ENCODE data around the gene VAT1L.
"Not testable (repeated sequence)": the region's sequence is repeated elsewhere in the genome, so short reads cannot be mapped to it uniquely, and the experiment has no call there.

The VAT1L gene

DNA sequence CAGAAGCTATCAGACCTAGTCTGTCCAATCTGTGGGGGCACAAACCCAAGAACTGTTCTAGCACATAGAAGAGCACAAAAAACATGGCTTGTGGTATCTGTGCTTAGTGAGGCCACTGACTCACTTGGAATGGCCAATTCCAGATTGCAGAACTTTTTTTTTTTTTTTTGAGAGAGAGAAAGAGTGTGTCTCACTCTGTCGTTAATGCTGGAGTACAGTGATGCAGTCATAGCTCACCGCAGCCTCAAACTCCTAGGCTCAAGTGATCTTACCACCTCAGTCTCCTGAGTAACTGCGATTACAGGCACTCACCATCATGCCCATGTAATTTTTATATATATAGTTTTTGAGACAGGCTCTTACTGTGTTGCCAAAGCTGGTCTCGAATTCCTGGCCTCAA lies 156.8 kb downstream of the VAT1L start:
- Histone ChIP-seq H3K27me3 (ENCODE audit: insufficient read depth, poor library complexity, severe bottlenecking) (peaks cover 7% of the 10 kb centered on the region), H3K36me3 (ENCODE audit: low read depth) (no peaks in the 10 kb centered on the region), H3K9me3 (ENCODE audit: severe bottlenecking) (no peaks in the 10 kb centered on the region), H3K4me1 (ENCODE audit: insufficient read depth, poor library complexity, severe bottlenecking) (no peaks in the 10 kb centered on the region), H3K27ac (ENCODE audit: poor library complexity, severe bottlenecking) (no peak overlapping the region), H3K4me3 (ENCODE audit: severe bottlenecking) (no peak overlapping the region)
- DNase-seq (ENCODE audit: low spot score), result no peak
- TF ChIP-seq, protein P1, sequence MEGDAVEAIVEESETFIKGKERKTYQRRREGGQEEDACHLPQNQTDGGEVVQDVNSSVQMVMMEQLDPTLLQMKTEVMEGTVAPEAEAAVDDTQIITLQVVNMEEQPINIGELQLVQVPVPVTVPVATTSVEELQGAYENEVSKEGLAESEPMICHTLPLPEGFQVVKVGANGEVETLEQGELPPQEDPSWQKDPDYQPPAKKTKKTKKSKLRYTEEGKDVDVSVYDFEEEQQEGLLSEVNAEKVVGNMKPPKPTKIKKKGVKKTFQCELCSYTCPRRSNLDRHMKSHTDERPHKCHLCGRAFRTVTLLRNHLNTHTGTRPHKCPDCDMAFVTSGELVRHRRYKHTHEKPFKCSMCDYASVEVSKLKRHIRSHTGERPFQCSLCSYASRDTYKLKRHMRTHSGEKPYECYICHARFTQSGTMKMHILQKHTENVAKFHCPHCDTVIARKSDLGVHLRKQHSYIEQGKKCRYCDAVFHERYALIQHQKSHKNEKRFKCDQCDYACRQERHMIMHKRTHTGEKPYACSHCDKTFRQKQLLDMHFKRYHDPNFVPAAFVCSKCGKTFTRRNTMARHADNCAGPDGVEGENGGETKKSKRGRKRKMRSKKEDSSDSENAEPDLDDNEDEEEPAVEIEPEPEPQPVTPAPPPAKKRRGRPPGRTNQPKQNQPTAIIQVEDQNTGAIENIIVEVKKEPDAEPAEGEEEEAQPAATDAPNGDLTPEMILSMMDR (IDR thresholded peaks at IDR 0.05; ENCODE audit: poor library complexity, severe bottlenecking), result no peak
- ATAC-seq (ENCODE audit: low read depth), result no peak

DNA sequence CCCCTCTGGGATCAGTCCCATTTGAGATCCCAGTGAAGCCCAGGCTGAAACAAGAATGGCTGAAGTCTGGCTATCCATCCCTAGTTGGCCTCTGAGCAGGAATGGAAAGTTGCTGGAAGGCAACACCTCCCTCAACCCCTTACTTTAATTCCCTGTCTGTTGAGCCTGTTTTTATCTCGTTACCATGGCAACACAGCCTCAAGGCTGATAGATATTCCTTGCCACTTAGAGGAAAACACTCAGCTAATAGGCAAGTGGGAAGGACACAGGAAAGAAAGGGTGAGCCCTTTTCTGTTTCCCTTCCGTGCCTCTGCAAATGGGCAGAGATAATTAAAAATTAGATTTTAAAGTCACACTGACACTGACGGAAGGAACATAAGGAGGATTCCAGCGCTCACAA lies 158.5 kb downstream of the VAT1L start:
- Histone ChIP-seq H3K27me3 (ENCODE audit: insufficient read depth, poor library complexity, severe bottlenecking) (peaks cover 7% of the 10 kb centered on the region), H3K4me3 (ENCODE audit: severe bottlenecking) (no peak overlapping the region), H3K27ac (ENCODE audit: poor library complexity, severe bottlenecking) (no peak overlapping the region), H3K4me1 (ENCODE audit: insufficient read depth, poor library complexity, severe bottlenecking) (no peaks in the 10 kb centered on the region), H3K9me3 (ENCODE audit: severe bottlenecking) (no peaks in the 10 kb centered on the region), H3K36me3 (ENCODE audit: low read depth) (no peaks in the 10 kb centered on the region)
- no peak for DNase-seq (ENCODE audit: low spot score)
- ATAC-seq (ENCODE audit: low read depth), result no peak; the same call in 2 of the 3 replicates
- TF ChIP-seq, protein P1 (IDR thresholded peaks at IDR 0.05; ENCODE audit: poor library complexity, severe bottlenecking), result no peak

DNA sequence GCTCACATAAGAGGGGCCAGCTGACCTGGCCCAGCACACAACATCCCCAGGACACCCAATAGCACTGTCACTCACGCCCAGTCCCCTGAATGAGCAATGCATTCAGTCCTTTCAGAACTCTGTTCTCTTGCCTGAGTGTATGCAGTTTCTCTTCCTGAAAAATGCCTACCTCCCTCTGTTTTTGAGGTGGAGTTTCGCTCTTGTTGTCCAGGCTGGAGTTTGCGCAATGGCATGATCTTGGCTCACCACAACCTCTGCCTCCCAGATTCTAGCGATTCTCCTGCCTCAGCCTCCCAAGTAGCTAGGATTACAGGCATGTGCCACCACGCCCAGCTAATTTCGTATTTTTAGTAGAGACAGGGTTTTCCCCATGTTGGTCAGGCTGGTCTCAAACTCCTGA lies 159.2 kb downstream of the VAT1L start:
- H3K4me1 ChIP-seq (ENCODE audit: insufficient read depth, poor library complexity, severe bottlenecking); H3K27me3 ChIP-seq (ENCODE audit: insufficient read depth, poor library complexity, severe bottlenecking); ATAC-seq (ENCODE audit: low read depth); H3K36me3 ChIP-seq (ENCODE audit: low read depth); H3K27ac ChIP-seq (ENCODE audit: poor library complexity, severe bottlenecking); DNase-seq (ENCODE audit: low spot score); H3K4me3 ChIP-seq (ENCODE audit: severe bottlenecking); H3K9me3 ChIP-seq (ENCODE audit: severe bottlenecking): not testable (repeated sequence)

DNA sequence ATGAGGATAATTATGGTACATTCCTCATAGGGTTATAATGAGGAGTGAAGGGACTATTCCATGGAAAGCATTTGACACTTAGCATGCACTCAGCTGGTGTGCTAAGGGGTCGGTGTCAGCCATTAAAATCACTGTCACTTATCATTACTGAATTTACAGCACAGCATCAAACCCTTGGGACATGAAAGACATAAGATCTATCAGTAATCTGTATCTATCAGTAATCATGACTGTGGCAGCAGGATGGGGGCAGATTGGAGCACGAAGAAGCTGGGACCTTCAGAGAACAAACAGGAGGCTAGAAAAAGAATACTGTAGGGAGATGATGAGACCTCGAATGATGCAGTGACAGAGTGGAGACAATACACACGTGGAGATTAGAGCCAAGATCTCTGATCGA lies 160.5 kb downstream of the VAT1L start:
- Histone ChIP-seq H3K27ac (ENCODE audit: poor library complexity, severe bottlenecking) (no peak overlapping the region), H3K36me3 (ENCODE audit: low read depth) (no peaks in the 10 kb centered on the region), H3K27me3 (ENCODE audit: insufficient read depth, poor library complexity, severe bottlenecking) (peaks cover 7% of the 10 kb centered on the region), H3K4me1 (ENCODE audit: insufficient read depth, poor library complexity, severe bottlenecking) (no peaks in the 10 kb centered on the region), H3K4me3 (ENCODE audit: severe bottlenecking) (no peak overlapping the region), H3K9me3 (ENCODE audit: severe bottlenecking) (no peaks in the 10 kb centered on the region)
- DNase-seq (ENCODE audit: low spot score) (no peak), ATAC-seq (ENCODE audit: low read depth) (no peak)
- TF ChIP-seq, protein P1 (IDR thresholded peaks at IDR 0.05; ENCODE audit: poor library complexity, severe bottlenecking), result no peak

DNA sequence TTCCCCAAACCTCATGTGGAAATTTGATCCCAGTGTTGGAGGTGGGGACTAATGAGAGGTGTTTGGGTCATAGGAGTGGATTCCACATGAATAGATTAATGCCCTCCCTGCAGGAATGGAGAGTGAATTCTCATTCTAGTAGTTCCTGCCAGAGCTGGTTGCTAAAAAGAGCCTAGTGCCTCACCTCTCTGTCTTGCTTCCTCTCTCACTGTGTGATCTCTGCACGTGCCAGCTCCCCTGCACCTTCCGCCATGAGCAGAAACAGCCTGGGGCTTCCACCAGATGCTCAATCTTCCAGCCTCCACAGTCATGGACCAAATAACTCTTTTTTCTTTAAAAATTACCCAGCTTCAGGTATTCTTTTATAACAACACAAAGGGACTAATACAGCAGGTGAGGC lies 161.1 kb downstream of the VAT1L start:
- ATAC-seq (ENCODE audit: low read depth) (no peak), DNase-seq (ENCODE audit: low spot score) (no peak)
- no peak overlapping the region for H3K4me3 ChIP-seq (ENCODE audit: severe bottlenecking)
- H3K9me3 ChIP-seq (ENCODE audit: severe bottlenecking), result no peaks in the 10 kb centered on the region
- no peaks in the 10 kb centered on the region for H3K36me3 ChIP-seq (ENCODE audit: low read depth)
- H3K27ac ChIP-seq (ENCODE audit: poor library complexity, severe bottlenecking), result no peak overlapping the region
- TF ChIP-seq, protein P1 (IDR thresholded peaks at IDR 0.05; ENCODE audit: poor library complexity, severe bottlenecking), result no peak
- H3K27me3 ChIP-seq (ENCODE audit: insufficient read depth, poor library complexity, severe bottlenecking), result peaks cover 3% of the 10 kb centered on the region
- H3K4me1 ChIP-seq (ENCODE audit: insufficient read depth, poor library complexity, severe bottlenecking), result no peaks in the 10 kb centered on the region

All from RWPE2 (cell line).